Measurements from ENCODE around the gene ZDHHC20.

DNA sequence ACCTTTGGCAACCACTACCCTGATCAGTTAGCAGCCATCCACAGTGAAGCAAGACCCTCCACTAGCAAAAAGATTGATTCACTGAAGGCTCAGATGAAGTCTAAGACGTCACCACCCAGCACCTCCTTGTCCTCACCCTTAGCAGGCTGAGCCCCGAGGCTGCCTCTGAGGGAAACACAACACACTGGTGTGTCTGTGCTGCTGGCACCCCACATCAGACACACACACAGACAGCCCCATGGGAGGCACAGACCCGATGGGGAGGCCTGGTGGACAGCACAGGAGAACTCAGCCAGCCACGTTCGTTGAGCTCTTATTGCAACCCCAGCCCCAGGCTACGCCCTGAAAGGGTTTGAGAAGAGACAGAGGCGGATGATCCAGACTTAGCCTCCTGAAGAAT lies 94.7 kb downstream of the ZDHHC20 start:
- TF ChIP-seq POLR2A (IDR thresholded peaks at IDR 0.05; ENCODE audit: low read depth, low read length) (no peak), POLR2AphosphoS5 (IDR thresholded peaks at IDR 0.05; ENCODE audit: low read depth, low read length) (no peak), TAF1 (IDR thresholded peaks at IDR 0.05; ENCODE audit: low read depth, low read length) (no peak), POU2F2 (IDR thresholded peaks at IDR 0.05; ENCODE audit: low read depth, low read length) (no peak)

All from GM12891 (cell line).